GM21786 (cell line): Measurements from ENCODE around the gene SLC25A21.
"Not testable (repeated sequence)": the region's sequence is repeated elsewhere in the genome, so short reads cannot be mapped to it uniquely, and the experiment has no call there.

Source experiments
- ATAC-seq: cut with Tn5 transposase; IDR thresholded peaks from one replicate; pipeline ENCODE4 v1.9.1; 2021; ENCODE audit not compliant: unreplicated experiment

Gene SLC25A21

DNA sequence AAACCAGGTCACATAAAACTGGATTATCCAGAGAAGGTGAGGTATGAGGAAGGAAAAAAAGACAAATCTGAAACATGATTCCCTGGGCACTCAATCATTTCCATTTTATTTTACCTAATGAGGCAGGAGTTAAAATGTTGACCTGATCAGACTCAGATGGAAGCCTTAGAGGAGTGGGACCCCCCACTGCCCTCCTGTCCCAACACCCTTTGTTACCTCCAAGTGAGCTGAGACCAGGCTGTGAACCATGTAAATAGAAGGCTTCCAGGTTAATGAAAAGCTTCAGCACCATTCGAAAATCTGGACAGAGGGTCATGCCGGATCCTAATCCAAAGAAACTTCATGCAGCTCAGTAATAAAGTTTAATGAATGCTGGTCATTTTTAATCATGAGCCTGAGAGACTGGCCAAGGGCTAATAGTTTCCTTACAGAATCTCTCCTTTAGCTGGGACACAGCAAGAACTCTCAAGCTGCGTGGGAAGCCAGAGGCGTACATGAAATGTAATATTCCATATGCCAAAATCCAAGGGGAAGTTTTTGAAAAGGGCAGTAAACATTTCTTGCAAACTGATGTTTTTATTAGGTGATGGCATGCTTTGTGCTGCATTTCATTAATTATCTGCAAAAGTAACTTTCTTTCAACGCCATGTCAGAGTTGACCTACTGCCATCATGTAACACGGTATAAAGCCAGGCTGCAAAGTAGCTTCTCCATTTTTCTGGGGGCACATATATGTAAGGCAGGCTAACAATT is 327.8 kb downstream of the SLC25A21 start:
- ATAC-seq: no peak

DNA sequence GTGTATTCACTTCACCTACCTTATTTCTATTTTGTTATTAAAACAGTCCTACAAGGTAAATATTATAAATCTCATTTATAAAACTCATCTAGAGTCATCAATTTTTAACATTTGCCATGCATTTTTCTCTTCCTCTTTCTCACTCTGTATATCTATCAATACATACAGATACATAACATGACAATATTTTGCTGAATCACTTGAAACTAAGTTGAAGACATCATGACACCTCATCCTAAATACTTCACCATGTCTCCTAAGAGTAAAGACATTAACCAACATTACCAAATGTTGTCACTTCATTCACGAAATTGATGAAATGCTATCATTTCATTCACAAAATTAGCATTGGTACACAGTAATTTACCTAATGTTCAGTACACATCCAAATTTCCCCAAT is 329.0 kb downstream of the SLC25A21 start:
- no peak for ATAC-seq

DNA sequence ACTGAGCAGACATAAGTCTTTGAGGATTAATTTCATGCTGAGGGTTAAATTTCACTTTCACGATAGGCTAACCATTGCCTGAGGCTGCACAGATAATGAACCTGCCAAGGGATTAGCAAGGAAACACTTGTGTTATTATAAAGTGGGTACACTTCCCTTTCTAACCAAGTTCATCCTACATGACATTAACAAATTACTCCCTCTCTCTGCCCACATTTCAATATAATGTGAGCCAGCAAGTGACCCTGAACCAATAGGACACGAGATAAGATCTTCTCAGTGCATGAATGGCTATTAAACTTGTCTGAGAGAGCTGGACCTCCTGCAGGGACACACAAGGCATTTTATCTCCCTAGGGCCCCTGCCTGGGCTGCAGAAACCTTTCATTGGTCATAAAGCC is 337.3 kb downstream of the SLC25A21 start:
- ATAC-seq: no peak

DNA sequence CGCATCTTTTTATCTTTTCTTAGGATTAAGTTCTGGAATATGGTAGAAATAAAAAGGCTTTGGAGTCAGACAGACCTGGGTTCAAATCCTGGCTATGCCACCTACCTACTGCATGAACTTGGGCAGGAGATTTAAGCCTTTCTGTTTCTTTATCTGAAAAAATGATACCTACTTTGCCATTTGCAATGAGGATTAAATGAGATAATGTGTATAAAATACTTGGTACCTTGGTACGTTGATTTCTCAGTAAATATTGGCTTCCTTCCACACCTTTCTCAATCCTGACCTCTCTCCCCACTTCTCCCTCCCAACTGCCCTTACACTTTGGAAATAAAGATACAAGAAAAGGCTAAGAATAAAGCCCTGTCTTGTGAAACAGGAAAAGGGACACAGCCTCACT is 338.1 kb downstream of the SLC25A21 start:
- ATAC-seq: no peak

DNA sequence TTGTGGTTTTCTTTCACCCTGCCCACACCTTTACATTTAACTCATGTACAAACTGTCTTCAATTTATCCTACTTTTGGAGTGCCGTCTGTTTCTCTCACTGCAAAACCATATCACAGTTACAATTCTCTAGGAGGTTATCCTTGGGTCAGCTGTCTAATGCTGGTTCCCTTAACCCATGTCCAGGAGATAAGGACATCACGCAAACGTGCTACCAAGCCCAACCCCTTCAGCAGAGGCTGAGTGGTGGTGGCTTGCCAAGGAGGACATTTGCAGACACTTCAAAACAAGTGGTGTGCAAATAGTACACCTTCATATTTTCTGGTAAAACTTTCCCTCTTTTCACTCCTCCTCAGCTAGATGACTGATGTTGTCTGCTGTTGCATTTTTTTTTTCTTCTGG is 342.9 kb downstream of the SLC25A21 start:
- ATAC-seq: no peak

DNA sequence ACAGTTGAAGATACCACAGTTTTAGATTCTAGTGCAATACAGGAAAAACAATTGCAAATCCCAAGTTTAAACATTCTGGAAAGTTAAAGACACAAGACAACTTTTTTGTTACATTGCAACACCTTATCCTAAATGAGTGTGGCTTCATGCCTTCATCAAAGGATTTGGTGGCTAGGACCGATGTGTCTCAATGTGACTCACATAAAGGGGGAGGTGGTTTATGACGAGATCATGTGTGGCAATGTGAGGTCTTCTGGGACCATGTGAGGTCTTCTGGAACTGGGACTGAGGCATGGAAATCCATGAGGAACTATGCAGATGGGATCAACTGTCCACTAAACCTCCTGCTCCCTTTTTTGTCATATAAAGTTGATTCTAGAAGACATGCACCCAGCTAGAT is 344.5 kb downstream of the SLC25A21 start:
- ATAC-seq: no peak

DNA sequence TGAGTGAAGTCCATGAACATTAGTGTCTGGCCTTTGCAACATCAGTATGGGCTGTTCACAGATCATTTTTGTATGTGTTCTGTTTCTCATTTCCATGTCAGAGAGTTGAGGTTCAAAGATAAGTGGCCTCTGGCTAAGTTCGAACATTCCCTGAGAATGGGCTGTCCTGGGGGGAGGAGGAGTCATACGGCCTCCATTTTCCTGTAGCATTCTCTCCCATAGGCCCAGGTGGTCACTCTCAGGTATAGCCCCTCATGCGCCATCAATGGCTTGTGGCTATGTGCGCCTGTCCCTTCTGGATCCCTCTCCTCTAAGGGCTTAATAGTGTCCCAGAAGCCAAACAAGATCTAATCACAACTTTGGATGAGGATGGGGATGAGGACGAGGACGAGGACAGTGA is 345.8 kb downstream of the SLC25A21 start:
- no peak for ATAC-seq

DNA sequence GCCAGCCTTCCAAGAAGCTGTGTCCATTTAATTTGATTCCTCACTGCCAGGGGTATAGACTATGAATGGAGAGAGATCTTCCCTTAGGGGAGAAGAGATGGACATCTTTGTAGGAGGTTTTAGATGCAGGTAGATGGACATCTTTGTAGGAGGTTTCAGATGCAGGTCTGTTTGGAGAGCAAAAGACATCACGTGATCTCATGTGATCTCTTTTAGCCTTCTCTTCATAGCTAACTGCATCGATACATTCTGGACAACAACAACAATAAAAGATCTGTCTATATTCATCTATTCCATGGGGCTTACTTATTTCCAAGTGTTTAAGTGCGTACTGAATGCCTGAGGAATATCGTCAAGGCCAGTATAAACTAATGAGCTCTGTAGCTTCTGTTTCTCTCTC is 347.6 kb downstream of the SLC25A21 start:
- ATAC-seq: no peak

DNA sequence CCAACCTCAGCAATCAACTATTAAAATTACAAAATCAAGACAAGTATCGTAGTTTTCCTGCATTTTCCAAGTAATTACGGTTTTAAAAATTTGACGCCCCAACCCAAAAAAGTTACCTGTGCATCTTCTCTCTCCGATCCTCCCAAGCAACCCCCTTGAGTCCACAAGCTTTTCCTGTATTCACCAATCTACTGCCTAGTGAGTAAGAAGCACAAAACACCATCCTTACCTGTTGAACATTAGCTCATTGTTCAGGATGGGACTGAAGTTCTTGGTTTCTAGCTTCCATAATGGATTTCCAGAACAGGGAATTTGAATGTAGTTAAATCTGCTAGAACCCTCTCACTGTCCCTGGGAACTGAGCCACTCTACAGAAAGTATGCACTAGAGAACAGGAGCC is 348.8 kb downstream of the SLC25A21 start:
- ATAC-seq: no peak

DNA sequence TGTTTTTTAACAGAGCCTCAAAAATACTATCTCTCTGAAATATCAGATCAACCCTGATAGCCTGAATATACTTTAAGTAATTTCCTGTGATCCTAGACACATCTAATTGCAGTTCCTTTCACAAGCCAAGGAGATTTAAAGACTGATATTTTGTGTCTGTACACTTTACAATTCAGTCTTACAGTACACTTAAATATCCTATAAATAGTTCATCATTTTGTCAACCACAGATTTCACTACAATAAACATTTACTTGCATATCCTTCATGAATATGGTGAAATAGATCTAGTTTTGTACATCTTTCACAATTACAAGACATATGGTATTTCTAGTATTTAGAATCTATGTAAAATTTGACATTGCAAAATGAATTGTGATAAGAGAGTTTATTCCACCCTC is 349.7 kb downstream of the SLC25A21 start:
- ATAC-seq: no peak

DNA sequence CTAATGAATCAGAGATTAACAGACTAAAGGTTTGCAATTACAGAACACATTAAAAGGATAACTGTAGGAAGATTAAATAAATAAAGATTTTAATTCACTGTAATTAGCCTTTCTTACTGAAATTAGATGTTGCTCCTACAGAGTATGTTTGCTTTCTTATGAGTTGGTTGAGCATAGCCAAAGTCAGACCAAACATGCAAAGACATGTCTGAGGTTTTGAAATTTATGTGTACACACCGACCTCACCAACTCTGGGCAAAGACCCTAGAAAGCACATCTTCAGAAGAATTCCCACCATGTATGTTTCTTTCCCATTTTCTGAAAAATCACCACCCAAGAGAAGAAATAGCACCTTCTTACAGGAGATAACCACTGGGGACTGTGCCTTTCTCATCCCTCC is 351.5 kb downstream of the SLC25A21 start:
- ATAC-seq: no peak

DNA sequence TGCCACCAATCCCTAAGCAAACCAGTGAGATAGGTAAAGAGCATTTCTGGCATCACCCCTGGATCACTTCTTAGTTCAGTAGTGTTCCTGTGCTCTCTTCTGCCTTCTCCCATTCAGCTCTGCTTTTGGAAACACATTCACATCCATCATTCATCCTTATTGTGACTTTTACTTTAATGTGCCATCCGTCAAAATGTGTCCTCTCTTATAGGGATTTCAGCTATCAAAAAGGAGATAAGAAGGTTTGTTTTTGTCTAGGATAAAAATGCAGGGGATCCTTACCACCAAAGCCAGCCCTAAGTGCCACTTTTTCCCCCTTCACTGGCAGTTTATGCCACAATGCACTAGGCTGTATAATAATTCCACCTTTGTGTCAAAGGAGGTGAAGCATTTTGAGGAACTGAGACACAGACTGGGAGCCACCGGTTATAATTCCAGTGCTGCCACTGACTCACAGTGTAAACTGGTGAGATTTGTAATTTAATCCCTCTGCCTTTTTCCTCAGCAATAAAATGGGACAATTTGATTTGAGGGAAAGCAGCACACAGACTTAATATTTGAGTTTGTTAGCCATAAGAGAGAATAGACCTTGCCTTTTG is 352.2 kb downstream of the SLC25A21 start:
- no peak for ATAC-seq

DNA sequence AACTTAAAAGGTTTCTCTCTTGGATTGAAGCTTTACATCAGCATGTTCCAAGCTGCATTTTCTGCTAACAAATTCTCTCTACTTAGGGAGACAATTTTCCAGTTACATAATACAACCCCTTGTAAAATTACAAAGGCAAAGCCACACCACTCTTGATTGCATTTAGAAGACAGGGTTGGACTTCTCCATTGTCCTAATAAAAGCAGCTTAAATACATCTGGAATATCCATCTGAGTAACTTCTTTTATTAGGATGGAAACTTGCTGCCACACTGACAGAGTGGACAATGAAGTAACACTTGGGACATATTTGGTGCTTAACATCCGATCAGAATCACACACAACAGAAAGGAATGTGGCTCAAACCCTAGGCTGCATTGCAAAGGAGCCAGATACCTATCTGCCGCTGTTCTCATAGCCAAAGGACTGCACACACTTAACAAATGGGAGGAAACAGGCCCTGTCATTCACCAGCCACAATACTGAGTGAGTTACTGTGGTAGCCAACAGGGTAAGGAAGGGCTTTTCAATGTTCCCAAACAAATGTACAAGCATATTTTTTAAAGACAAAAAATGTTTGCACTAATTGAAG is 353.5 kb downstream of the SLC25A21 start:
- no peak for ATAC-seq

DNA sequence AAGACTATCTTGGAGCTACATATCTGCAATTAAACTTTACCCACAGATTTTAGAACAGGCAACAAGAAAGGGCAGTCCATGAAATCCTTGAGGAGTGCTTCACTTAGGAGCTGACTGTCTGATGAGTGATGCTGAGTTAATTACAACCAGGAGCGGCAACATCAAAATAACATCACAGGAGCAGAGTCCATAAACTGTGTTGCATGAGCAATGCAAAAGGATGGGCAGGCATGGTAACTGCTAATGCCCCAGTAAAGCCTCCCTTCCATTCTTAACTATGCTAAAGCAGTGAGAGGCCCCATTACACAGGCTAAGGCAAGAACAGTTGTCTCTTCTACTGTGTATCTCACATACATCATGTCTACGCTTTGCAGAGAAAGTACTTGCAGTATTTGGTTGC is 354.2 kb downstream of the SLC25A21 start:
- no peak for ATAC-seq

DNA sequence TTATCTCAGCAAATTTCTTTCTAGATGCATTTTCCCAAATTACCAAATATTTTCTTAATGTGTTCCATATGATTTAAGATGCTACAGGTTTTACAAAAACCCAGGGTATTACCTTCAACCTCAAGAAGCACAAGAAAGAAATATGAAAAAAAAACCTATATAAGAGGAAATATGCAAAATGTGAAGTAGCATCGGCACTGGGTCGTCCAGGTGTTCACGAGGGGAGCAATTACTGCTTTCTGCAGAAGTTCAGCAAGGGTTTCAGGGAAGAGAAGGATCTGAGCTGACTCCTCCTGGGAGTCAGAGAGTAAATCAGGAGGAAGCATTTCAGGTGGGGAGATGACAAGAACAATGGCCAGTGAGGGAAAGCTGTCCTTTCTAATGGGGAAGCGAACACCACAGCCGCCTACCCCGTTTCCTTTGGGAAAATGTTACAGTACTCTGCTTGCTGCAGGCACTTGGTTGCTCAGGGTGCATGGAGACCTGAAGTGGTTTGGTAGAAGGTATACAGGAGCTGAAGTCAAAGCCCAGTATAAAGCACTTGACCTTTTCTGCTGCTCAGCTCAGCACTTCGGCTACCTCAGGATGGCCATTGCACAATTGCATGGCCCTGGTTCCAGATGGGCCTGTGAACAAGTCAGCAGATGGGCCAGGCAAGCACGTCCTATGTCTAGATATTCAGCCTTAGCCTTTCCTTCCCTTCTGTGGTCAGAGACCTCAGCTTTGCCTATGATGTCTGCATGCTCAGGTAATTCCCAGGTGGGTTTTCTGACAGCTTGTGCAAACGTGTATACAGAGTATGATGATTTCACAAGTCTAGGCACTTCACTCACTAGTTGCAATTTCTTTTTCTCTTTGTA is 355.1 kb downstream of the SLC25A21 start:
- ATAC-seq: no peak

DNA sequence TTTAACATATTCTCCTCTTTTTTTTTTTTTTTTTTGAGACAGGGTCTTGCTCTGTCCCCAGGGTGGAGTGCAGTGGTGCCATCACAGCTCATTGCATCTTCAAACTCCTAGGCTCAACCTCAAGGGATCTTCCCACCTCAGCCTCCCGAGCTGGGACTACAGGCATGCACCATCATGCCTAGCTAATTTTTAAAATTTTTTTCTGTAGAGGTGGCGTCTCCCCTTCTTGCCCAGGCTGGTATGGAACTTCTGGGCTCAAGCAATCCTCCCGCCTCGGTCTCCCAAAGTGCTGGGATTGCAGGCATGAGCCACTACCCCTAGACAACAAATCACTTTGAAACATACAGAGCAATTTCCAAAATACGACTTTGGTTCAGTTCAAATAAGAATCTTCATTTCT is 355.9 kb downstream of the SLC25A21 start:
- no peak for ATAC-seq

DNA sequence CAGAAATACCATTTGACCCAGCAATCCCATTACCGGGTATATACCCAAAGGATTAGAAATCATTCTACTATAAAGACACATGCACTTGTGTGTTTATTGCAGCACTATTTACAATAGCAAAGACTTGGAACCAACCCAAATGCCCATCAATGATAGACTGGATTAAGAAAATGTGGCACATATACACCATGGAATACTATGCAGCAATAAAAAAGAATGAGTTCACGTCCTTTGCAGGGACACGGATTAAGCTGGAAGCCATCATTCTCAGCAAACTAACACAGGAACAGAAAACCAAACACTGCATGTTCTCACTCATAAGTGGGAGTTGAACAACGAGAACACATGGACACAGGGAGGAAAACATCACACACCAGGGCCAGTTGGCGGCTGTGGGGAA is 357.6 kb downstream of the SLC25A21 start:
- ATAC-seq: not testable (repeated sequence)

DNA sequence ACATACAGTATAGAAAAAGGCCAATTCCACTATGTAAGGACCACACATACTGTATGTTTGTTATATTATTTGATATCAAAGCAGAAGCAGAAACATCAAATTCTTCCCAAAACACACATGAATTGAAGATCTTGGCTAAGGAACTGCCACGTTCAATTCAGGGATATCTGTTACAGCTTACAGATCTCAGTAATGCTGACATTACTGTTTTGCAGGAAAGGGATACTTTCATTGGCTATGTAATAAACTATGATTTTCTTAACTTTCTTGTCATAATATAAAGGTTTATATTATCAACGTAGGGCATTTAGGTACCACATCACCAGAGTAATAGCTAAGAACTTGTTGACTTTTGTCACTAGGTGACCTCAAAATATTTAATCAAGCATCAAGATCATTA is 362.2 kb downstream of the SLC25A21 start:
- no peak for ATAC-seq

DNA sequence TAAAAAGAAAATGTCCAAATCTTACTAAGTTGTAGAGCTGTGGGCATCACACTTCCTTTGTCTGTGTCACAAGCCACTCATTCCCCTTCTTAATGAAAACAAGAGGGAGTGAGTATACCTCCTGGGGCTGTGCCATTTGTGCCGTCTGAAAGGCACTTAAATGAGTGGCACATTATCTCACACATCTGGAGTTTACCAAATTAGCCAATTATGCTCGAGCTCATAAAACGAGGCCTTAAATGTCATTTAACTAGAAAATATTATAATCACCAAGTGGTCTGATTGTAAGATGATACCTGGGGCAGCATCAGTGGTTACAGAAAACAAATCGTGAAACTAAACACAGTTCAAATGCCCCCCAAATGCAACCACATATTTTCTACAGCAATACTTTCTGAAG is 364.7 kb downstream of the SLC25A21 start:
- no peak for ATAC-seq

DNA sequence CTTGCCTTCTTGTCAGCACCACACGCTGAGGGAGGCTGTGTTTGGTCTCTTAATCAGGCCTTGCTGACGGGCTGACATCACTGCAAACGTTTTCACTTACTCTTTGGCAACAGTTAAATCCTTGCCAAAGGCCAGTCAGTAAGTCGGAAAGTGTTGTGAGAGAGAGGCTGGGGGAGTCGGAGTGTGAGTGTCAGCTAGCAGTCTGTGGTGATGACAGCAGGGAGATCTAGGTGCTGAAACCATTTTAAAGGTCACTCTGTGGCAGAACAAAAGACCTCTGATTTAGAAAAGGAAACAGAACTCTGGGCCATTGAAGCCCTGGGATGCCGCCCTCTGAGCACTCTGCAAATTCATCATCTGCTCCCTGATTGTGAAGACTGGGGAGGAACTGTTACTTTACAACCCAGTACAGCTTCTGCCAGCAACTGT is 367.3 kb downstream of the SLC25A21 start:
- no peak for ATAC-seq

DNA sequence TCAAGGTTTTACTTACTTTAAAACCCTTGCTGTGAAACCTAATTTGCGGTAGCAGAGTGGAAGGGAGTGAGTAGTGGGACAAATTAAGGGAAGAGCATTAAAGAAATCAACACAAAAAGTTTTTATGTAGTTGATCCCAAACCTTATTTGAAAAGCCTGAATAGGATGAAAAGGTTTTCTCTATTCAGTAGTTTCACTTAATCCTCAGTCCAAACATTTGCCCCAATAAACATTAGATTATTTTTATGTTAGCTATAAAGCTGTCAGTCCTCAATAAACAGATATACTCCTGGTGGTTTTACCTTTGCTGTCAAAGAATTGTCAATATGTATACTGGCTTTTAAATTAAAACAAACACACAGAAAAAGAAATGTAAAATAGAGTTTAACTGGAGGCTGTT is 374.8 kb downstream of the SLC25A21 start:
- no peak for ATAC-seq

DNA sequence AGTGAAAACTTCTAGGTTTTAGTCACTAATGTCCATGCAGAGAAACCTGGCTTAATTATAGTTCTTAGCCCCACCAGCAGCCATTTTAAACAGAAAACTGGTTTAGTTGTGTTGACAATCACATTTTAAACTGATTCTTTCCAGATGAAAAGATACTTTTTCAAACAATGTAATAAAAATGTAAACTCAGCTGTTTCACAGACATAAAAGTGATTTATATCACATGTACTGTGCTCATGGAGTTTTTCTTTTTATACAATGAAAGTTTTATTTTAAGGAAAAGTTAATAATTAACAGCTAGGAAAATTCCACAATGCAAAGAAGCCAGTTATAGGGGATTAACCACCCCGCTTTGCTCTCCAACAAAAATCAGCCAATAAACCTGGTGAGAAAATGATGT is 381.0 kb downstream of the SLC25A21 start:
- ATAC-seq: no peak
